Measurements from ENCODE around the gene TTLL9.
"Not testable (repeated sequence)": the region's sequence is repeated elsewhere in the genome, so short reads cannot be mapped to it uniquely, and the experiment has no call there.

TTLL9 gene

DNA sequence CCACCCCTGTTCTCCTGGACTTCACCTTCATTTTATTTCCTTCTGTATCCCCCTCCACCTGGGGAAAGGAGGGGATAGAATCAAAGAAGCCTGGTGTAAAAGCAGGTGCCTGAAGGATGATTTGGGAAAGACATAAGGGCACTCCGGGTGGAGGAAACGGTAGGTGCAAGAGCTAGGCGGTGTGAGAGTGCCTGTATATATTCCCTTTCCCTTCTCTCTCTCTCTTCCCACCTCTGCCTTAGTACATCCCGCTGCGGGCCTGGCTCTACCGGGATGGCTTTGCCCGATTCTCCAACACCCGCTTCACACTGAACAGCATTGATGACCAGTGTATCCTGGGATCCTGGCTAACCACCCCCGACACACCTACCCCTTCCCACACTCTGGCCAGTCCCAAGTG lies 55.2 kb downstream of the TTLL9 start:
- no peak for DNase-seq
- TF ChIP-seq, protein P1, sequence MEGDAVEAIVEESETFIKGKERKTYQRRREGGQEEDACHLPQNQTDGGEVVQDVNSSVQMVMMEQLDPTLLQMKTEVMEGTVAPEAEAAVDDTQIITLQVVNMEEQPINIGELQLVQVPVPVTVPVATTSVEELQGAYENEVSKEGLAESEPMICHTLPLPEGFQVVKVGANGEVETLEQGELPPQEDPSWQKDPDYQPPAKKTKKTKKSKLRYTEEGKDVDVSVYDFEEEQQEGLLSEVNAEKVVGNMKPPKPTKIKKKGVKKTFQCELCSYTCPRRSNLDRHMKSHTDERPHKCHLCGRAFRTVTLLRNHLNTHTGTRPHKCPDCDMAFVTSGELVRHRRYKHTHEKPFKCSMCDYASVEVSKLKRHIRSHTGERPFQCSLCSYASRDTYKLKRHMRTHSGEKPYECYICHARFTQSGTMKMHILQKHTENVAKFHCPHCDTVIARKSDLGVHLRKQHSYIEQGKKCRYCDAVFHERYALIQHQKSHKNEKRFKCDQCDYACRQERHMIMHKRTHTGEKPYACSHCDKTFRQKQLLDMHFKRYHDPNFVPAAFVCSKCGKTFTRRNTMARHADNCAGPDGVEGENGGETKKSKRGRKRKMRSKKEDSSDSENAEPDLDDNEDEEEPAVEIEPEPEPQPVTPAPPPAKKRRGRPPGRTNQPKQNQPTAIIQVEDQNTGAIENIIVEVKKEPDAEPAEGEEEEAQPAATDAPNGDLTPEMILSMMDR (IDR thresholded peaks at IDR 0.05; ENCODE audit: low read depth, low read length) = no peak
- Histone ChIP-seq H3K4me3 (ENCODE audit: low read depth, low read length) (no peak overlapping the region), H3K9me3 (no peaks in the 10 kb centered on the region), H3K27me3 (peaks cover 7% of the 10 kb centered on the region; the same call in 1 of the 2 replicates), H3K36me3 (no peaks in the 10 kb centered on the region), H3K4me1 (no peaks in the 10 kb centered on the region)

DNA sequence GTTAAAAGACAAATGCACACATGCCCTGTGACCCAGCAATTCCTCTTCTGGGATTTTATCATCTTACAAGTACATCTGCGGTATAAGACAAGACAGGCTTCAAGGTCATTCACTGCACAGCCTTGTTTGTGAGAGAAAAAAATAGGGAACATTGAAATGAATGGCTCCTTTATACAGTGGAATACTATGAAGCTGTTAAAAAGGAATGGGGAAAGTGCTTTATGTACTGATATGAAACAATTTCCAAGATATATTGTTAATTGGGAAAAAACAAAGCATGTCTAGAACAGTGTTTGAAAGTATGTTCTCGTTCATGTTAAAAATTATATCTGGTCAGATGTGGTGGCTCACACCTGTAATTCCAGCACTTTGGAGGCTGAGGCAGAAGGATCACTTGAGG lies 56.1 kb downstream of the TTLL9 start:
- no peaks in the 10 kb centered on the region for H3K4me1 ChIP-seq
- DNase-seq = no peak
- no peak overlapping the region for H3K4me3 ChIP-seq (ENCODE audit: low read depth, low read length)
- H3K36me3 ChIP-seq = no peaks in the 10 kb centered on the region
- H3K9me3 ChIP-seq = no peaks in the 10 kb centered on the region
- TF ChIP-seq, protein P1 (IDR thresholded peaks at IDR 0.05; ENCODE audit: low read depth, low read length) = no peak
- H3K27me3 ChIP-seq = peaks cover 8% of the 10 kb centered on the region; the same call in 1 of the 2 replicates

DNA sequence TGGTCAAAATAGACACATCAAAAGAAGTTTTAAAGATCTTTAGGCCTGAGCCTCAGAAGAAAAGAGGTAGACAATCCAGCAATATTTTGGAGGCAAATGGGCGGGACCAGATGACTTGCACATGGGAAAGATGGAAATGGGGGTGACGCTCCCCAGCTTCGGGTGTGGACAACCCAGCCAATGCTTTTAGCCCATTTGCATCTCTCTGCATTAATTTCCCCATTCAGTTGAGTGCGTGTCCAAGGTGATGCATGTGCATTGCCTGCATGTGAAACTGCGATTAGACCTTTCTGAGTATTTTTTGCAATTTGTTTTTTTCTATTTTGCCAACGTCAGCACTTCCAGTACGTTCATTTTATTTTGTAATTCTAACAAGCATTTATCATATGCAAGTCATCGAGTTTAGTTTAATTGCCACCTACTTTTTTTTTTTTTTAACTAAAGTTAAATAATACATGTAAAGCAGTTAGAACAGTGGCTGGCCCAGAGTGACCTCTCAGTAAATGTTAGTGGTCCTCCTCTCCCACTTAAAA lies 57.3 kb downstream of the TTLL9 start:
- Histone ChIP-seq H3K36me3 (no peaks in the 10 kb centered on the region), H3K4me3 (ENCODE audit: low read depth, low read length) (no peak overlapping the region), H3K4me1 (no peaks in the 10 kb centered on the region), H3K9me3 (no peaks in the 10 kb centered on the region), H3K27me3 (peaks cover 8% of the 10 kb centered on the region; the same call in 1 of the 2 replicates)
- no peak for DNase-seq
- TF ChIP-seq, protein P1 (IDR thresholded peaks at IDR 0.05; ENCODE audit: low read depth, low read length) = no peak

DNA sequence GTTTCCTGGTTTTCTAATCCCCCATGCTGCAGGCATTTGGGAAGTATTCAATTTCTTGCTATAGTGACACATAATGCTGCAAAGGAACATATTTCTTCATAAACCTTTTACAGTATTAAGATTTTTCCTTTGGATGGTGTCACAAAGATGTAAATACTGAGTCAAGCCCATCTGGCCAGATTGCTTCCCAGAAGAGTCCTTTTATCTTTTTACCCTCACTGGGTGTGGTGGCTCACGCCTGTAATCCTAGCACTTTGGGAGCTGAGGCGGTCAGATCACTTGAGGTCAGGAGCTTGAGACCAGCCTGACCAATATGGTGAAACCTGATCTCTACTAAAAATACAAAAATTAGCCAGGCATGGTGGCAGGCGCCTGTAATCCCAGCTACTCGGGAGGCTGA lies 59.2 kb downstream of the TTLL9 start:
- not testable (repeated sequence) for H3K4me3 ChIP-seq (ENCODE audit: low read depth, low read length); DNase-seq; H3K9me3 ChIP-seq; H3K4me1 ChIP-seq; H3K36me3 ChIP-seq; H3K27me3 ChIP-seq

DNA sequence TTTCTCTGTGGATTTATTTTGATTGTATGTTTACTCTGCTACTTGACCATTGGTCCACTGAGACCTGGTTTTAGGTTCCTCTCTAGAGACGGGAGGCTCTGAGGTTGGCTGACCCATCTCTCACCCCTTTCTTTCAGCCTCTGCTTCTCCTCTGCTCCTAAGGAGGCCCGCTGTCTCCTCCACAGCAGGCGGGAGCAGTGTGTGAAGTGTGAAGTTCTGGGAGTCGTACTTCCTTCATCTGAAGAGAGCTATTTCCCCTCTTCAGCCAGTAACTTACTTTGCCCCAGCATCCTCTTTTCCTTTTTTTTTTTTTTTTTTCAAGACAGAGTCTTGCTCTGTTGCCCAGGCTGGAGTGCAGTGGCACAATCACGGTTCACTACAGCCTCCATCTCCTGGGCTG lies 60.3 kb downstream of the TTLL9 start:
- no peaks in the 10 kb centered on the region for H3K36me3 ChIP-seq
- no peak for DNase-seq
- H3K27me3 ChIP-seq = peaks cover 8% of the 10 kb centered on the region; the same call in 1 of the 2 replicates
- TF ChIP-seq, protein P1 (IDR thresholded peaks at IDR 0.05; ENCODE audit: low read depth, low read length) = no peak
- no peaks in the 10 kb centered on the region for H3K9me3 ChIP-seq
- no peak overlapping the region for H3K4me3 ChIP-seq (ENCODE audit: low read depth, low read length)
- no peaks in the 10 kb centered on the region for H3K4me1 ChIP-seq

DNA sequence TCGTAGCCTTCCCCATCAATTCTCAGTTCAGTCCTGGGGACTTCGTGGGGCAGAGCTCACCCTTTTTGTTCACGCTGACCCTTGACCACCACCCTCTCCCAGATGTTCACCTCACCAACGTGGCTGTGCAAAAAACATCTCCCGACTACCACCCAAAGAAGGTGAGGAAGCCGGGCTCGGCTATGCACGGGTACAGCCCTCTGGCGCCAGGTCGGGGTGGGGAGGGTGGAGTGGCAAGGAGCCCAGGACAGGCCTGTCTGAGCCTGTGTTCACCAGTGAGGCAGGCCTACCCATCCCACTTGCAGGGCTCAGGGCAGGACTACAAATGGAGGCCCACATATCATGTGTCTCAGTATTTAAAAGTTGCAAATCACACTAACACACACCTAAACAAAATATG lies 63.3 kb downstream of the TTLL9 start:
- H3K27me3 ChIP-seq = peaks cover 6% of the 10 kb centered on the region; the same call in 1 of the 2 replicates
- no peaks in the 10 kb centered on the region for H3K36me3 ChIP-seq
- TF ChIP-seq, protein P1 (IDR thresholded peaks at IDR 0.05; ENCODE audit: low read depth, low read length) = no peak
- H3K4me3 ChIP-seq (ENCODE audit: low read depth, low read length) = no peak overlapping the region
- no peak for DNase-seq
- H3K4me1 ChIP-seq = no peaks in the 10 kb centered on the region
- H3K9me3 ChIP-seq = no peaks in the 10 kb centered on the region

DNA sequence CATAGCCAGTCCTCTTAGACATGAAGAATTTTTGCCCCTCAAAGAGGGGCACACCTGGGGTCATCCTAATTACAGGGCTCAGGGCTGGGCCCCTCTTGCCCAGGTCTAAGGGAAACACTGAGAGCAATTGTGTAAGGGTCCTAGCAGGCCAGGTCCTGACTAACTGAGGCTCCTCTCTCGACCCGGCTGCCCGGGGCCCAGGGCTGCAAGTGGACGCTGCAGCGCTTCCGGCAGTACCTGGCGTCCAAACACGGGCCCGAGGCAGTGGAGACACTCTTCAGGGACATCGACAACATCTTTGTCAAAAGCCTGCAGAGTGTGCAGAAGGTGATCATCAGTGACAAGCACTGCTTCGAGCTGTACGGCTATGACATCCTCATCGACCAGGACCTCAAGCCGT lies 64.1 kb downstream of the TTLL9 start:
- Histone ChIP-seq H3K4me1 (no peaks in the 10 kb centered on the region), H3K36me3 (no peaks in the 10 kb centered on the region), H3K4me3 (ENCODE audit: low read depth, low read length) (no peak overlapping the region), H3K9me3 (no peaks in the 10 kb centered on the region), H3K27me3 (peaks cover 4% of the 10 kb centered on the region; the same call in 1 of the 2 replicates)
- TF ChIP-seq, protein P1 (IDR thresholded peaks at IDR 0.05; ENCODE audit: low read depth, low read length) = no peak
- no peak for DNase-seq

All from BE2C (cell line).